Breast epithelium (tissue), 3 donors: ENCODE results near the gene ALG8.

Experiments
- CTCF ChIP-seq, 3 donors: fragments of 450-650 bp; IDR thresholded peaks; one replicate each; pipeline ENCODE4 v1.5.1; 2016 to 2017; ENCODE audit warnings: antibody characterized with exemption in 3 of 3, mild to moderate bottlenecking in 3 of 3, moderate library complexity in 3 of 3
- POLR2A ChIP-seq: fragments of 450-650 bp; IDR thresholded peaks from one replicate; pipeline ENCODE4 v1.6.1; 2016; ENCODE audit warnings: antibody characterized with exemption, mild to moderate bottlenecking, moderate library complexity

GRCh38 chr11:78066471-78066870, 73.0 kb downstream of the ALG8 start:
- TF ChIP-seq CTCF (IDR thresholded peaks at IDR 0.05) (no peak), POLR2A (no peak)
